Left kidney (tissue), 2 donors: ENCODE data around the gene MCEMP1. TPM values are rescaled to one million over a fixed set of nuclear protein-coding genes. Genes with fewer than 3 reads are reported as not detected.
A peak's percentile ranks its signal among the peaks of the same experiment; 100 is the strongest.
"Not testable (repeated sequence)": the region's sequence is repeated elsewhere in the genome, so short reads cannot be mapped to it uniquely, and the experiment has no call there.

ENCODE experiments used
- DNase-seq: peaks from one replicate; pipeline ENCODE4 v3.0.0-alpha.2; 2013
- polyA plus RNA-seq: library from polyadenylated mRNA; unstranded; fragments of 120-200 nt; gene quantifications from one replicate; pipeline ENCODE4 v1.2.1, GENCODE V29; 2013; ENCODE audit not compliant: insufficient read length

MCEMP1 gene
- polyA plus RNA-seq, 1 donor = not detected

GRCh38 chr19:7643629-7644549 lies 33.0 kb upstream of the MCEMP1 start:
- DNase-seq = not testable (repeated sequence)

GRCh38 chr19:7644550-7644877 lies 32.4 kb upstream of the MCEMP1 start:
- no peak for DNase-seq

GRCh38 chr19:7645163-7645562 lies 31.7 kb upstream of the MCEMP1 start:
- DNase-seq = no peak

GRCh38 chr19:7645656-7646425 lies 31.0 kb upstream of the MCEMP1 start:
- no peak for DNase-seq

- no peak for DNase-seq
Observed at GRCh38 chr19:7646426-7646700, 30.5 kb upstream of the MCEMP1 start.

- DNase-seq = no peak
Observed at GRCh38 chr19:7647156-7647555, 29.7 kb upstream of the MCEMP1 start.

GRCh38 chr19:7648265-7649014 lies 28.4 kb upstream of the MCEMP1 start:
- DNase-seq = no peak

GRCh38 chr19:7650148-7650547 lies 26.7 kb upstream of the MCEMP1 start:
- DNase-seq = no peak

GRCh38 chr19:7652061-7652641 lies 24.7 kb upstream of the MCEMP1 start:
- peak; percentile 83 for DNase-seq

- no peak for DNase-seq
Observed at GRCh38 chr19:7654401-7654800, 22.5 kb upstream of the MCEMP1 start.

GRCh38 chr19:7655581-7655980 lies 21.3 kb upstream of the MCEMP1 start:
- DNase-seq = no peak

- DNase-seq = no peak
Observed at GRCh38 chr19:7657131-7657751, 19.6 kb upstream of the MCEMP1 start.

GRCh38 chr19:7658219-7658686 lies 18.6 kb upstream of the MCEMP1 start:
- no peak for DNase-seq

GRCh38 chr19:7661744-7662538 lies 14.9 kb upstream of the MCEMP1 start:
- no peak for DNase-seq

- DNase-seq = no peak
Observed at GRCh38 chr19:7662657-7663056, 14.2 kb upstream of the MCEMP1 start.

GRCh38 chr19:7663706-7664105 lies 13.2 kb upstream of the MCEMP1 start:
- DNase-seq = no peak

- DNase-seq = no peak
Observed at GRCh38 chr19:7665076-7665475, 11.8 kb upstream of the MCEMP1 start.

- no peak for DNase-seq
Observed at GRCh38 chr19:7668842-7669241, 8.0 kb upstream of the MCEMP1 start, which contains the start of gene RETN. TSS of gene RETN (plus strand) at chr19:7669049. CDS start at chr19:7669327, 278 bp downstream.

GRCh38 chr19:7669641-7670040 lies 7.2 kb upstream of the MCEMP1 start:
- no peak for DNase-seq

GRCh38 chr19:7670150-7670783 lies 6.6 kb upstream of the MCEMP1 start:
- DNase-seq = no peak
